ACHN (cell line): ENCODE data around the gene PGAM4.
A peak's percentile ranks its signal among the peaks of the same experiment; 100 is the strongest.
"Not testable (repeated sequence)": the region's sequence is repeated elsewhere in the genome, so short reads cannot be mapped to it uniquely, and the experiment has no call there.

Source experiments
- DNase-seq: peaks from one replicate; pipeline ENCODE4 v3.0.0-alpha.2; 2015
- in situ Hi-C: cut with HindIII; loops from 2 replicates; pipeline ENCODE4 v1.10.0; 2017; ENCODE audit warnings: low sequenced_read_pairs, low pct_ligation_motif_present, low pct_unique_long_range_greater_than_20kb

Gene PGAM4

GRCh38 chrX:77969538-77969937 lies at the start of gene PGAM4:
TSS of gene PGAM4 (minus strand) at chrX:77969638. CDS start at chrX:77969638, 0 bp downstream.
- no peak for DNase-seq
- in situ Hi-C loops, result no loop called here

- DNase-seq, result no peak
- in situ Hi-C loops, result no loop called here
Measured at GRCh38 chrX:78011846-78012245, 42.4 kb upstream of the PGAM4 start.

- in situ Hi-C loops, result no loop called here
- DNase-seq, result no peak
Measured at GRCh38 chrX:77979870-77980269, 10.4 kb upstream of the PGAM4 start.

GRCh38 chrX:77977518-77977917 lies 8.1 kb upstream of the PGAM4 start:
- DNase-seq, result no peak
- in situ Hi-C loops, result no loop called here

- in situ Hi-C loops, result no loop called here
- DNase-seq, result no peak
Measured at GRCh38 chrX:77977095-77977494, 7.7 kb upstream of the PGAM4 start.

GRCh38 chrX:77975755-77976154 lies 6.3 kb upstream of the PGAM4 start:
- in situ Hi-C loops, result no loop called here
- DNase-seq, result no peak

- DNase-seq, result no peak
- in situ Hi-C loops, result no loop called here
Measured at GRCh38 chrX:77967631-77968030, 1.8 kb downstream of the PGAM4 start.

GRCh38 chrX:77966361-77966760 lies 3.1 kb downstream of the PGAM4 start:
- DNase-seq, result no peak

GRCh38 chrX:77962068-77962902 lies 7.2 kb downstream of the PGAM4 start:
- in situ Hi-C loops, result no loop called here
- peak; percentile 6 for DNase-seq

More at GRCh38 chrX:77966361-77966760, 3.1 kb downstream of the PGAM4 start:
- in situ Hi-C loops, result no loop called here

GRCh38 chrX:77961063-77961462 lies 8.4 kb downstream of the PGAM4 start:
- no peak for DNase-seq
- in situ Hi-C loops, result no loop called here

- in situ Hi-C loops, result no loop called here
- no peak for DNase-seq
Measured at GRCh38 chrX:77960567-77960966, 8.9 kb downstream of the PGAM4 start.

- in situ Hi-C loops, result no loop called here
- no peak for DNase-seq
Measured at GRCh38 chrX:77953708-77954107, 15.7 kb downstream of the PGAM4 start.

GRCh38 chrX:77953302-77953701 lies 16.1 kb downstream of the PGAM4 start:
- in situ Hi-C loops, result no loop called here
- DNase-seq, result no peak

GRCh38 chrX:77952173-77952572 lies 17.3 kb downstream of the PGAM4 start:
- in situ Hi-C loops, result no loop called here
- no peak for DNase-seq

- in situ Hi-C loops, result no loop called here
- DNase-seq, result no peak
Measured at GRCh38 chrX:77949840-77950239, 19.6 kb downstream of the PGAM4 start.

GRCh38 chrX:77946571-77946970 lies 22.9 kb downstream of the PGAM4 start:
- in situ Hi-C loops, result no loop called here
- DNase-seq, result no peak

- DNase-seq, result no peak
- in situ Hi-C loops, result no loop called here
Measured at GRCh38 chrX:77945910-77946545, 23.4 kb downstream of the PGAM4 start.

- in situ Hi-C loops, result not testable (repeated sequence)
Measured at GRCh38 chrX:77945031-77945430, 24.4 kb downstream of the PGAM4 start.

GRCh38 chrX:77938083-77938680 lies 31.3 kb downstream of the PGAM4 start:
- in situ Hi-C loops, result no loop called here
- DNase-seq, result no peak

More at GRCh38 chrX:77945031-77945430, 24.4 kb downstream of the PGAM4 start:
- DNase-seq, result not testable (repeated sequence)
